Glomerular visceral epithelial cell (primary cell): ENCODE measurements around the gene CRYL1.

Experiments used
- DNase-seq: peaks from one replicate; pipeline ENCODE4 v3.0.0-alpha.2; 2016; ENCODE audit errors: extremely low spot score

Gene CRYL1

DNA sequence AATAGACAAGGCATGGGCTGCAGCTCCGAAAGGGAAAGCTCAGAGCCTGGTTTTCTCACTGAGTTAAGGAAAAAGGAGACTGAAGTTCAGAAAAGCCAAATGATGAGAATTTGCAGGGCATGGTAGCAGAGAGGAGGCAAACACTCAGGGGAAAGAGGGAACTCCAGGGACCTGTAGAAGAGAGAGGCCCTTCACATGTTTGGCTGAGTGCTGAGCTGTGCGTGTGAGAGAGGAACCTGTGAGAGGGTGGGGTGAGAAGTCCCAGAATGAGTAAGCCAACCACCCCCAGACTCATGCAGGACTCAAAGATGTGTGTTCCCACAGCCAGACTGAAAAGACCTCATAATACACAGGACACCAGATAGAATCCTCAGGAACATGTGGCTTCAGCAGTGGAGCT, 2.8 kb upstream of the CRYL1 start:
- DNase-seq = no peak

DNA sequence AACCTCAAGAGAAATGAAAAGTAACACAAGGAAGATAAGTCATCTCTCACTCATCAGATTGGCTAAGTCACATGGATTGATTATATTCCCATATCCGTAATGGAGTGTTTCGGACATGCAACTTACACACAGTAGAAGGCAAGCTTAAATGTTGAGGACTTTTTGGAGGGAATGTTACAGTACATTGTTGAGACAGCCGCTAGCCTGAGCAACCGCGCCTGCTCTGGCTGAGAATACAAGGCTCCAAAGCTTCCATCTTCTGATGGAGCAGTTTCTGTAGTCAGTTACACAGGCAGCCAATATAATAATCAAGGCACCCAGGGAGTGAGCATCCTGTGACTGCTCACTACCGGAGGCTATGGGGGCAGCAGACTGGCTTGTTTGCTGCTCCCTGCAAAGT, 1.0 kb upstream of the CRYL1 start:
- DNase-seq = no peak

DNA sequence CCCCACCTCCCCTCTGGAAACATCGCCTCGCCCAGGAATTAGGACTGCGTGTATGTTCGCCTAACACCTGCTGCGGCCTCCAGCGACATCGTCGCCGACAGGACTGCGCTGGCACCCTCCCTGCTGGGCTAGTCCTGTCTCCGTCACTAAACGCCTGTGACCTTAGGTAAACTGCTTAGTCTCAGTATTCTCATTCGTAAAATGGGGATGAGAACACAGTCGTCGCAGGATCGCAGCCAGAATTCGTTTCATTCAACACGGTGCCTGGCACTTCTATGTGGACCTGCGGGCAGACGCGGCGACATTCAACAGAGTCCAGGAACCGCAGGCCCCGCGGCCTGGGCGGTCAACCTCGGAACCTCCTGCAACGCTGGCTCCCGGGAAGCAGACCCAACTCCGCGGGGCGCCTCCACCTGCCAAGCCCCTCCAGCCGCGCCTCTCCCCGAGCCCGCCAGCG, 485 bp downstream of the CRYL1 start:
- DNase-seq = no peak

DNA sequence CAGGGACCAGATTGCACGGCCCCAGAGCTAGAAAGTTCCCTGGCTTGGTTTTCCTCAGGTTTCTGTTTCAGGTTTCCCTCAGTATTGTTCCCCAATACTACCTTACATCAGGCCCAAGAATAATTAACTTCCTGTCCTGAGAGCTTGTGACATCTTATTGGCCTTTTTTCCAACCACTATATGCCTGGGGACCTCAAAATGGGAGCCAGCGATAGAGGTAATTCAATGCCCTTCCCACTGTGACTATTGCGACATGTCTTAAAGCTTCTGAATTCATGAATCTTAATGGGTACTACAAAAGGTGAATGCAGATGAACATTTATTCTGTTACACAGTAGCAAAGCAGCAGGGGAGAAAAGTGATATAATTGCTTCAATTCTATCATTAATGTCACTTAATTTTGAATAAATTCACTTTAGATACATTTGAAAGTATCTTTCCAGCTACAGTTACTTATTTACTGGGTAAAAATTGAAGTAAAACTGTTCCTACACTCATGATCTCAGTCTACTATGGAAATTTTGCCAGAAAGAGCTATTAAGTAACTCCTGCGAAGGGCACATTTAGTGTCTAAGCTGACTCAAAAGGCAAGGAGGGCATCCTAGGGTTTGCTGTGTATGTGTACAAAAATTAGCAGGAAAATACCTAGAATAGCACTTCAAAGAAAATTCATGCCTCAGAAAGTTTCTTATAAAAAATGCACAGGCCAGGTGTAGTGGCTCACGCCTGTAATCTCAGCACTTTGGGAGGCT, 4.1 kb downstream of the CRYL1 start:
- DNase-seq = no peak

DNA sequence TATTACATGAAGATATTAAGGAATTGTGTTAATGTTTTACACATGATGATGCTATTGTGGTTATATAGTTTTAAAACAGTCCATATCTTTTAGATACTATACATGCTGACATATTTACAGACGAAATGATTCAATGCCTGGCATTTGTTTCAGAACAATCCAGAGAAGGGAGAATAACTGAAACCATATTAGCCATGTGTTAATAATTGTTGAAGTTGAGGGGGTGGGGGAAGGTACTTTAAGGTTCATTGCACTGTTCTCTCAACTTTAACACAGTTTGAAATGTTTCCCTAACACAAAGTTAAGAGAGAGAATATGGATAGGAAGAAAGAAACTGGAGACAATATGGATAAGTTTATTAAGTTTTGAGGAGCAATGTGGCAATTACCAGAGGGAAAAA, 5.8 kb downstream of the CRYL1 start:
- DNase-seq = peak; percentile 37

DNA sequence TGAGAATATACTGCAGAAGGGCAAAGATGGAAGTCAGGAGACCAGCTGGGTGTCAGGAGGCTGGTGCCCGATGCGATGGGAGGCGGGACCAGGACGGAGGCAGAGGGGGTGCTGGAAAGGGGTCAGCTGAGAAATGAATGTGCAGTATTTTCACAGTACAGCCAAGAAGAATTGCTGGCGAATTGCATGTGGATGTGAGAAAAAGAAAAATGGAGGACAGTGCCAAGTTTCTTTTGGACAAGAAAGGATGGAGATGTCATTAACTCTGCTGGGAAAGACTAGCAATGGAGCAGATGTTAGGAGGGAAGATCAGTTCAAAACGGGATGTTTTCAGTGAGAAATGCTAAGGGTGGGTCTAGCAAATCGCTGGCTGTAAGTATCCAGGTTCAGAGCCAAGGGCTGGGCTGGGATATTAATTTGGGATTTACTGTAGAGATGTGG, 7.0 kb downstream of the CRYL1 start:
- no peak for DNase-seq

DNA sequence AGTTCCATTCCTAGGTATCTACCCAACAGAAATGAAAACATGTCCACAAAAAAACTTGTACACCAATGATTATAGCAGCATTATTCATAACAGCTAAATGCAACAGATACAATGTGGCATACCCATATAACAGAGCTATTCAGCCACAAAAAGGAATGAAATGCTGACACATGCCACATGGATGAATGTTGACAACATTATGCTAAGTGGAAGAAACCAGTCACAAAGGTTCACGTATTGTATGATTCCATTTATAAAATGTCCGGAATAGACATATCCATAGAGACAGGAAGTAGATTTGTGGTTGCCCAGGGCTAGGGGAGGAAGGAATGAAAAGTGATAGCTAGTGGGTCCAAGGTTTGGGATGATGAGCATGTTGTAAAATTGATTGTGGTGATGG, 10.8 kb downstream of the CRYL1 start:
- no peak for DNase-seq

DNA sequence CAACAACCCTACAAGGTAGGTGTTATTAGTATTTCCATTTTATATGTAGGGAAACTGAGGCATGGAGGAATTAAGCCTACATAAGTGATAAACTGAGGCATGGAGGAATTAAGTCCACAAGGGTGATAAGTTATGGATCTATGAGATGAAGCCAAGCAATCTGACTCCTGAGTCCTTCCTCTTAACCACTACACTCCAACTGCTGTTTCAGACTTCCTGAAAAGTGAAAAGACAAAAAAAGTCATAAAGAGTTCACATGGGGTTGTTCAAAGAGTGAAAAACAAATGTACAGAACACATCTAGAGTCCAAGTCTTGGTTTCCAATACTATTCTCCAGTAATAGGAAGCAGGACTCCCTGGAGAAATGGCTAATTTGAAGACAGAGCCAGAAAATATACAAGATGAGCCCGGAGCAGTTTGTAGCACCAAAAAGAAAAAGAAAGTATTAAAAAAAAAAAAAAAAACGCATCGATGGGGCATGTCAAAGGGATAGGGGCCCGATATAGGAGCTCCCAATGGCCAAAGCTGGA, 12.1 kb downstream of the CRYL1 start:
- DNase-seq = no peak

DNA sequence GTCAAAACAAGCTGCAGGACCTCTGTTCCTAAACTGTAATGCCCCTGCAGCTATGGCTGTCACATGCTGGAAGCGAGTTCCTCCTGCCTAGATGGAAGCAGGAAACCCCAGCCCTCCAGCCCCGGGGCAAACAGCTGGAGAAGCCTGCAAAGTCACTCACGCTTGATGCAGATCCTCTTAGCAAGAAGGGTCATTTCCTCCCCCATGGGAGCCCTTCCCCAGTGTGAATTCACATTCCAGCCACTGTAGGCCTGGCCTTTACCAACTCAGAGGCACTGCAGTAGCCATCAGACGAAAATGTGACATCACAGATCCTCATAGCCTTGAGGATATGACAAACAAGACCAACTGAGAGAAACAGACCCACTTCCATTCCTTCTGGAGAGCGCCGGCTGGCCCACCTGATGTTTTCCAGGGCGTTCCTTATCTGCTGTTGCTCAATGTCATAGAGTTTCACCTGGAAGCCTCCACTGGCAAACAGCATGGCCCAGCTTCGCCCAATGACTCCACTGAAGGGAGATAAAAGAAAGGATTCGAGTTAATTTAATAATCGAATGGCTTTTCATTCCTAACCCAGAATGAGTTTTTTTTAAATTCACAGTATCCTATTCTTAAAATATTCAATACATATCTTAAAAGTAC, 13.5 kb downstream of the CRYL1 start:
- DNase-seq = no peak

DNA sequence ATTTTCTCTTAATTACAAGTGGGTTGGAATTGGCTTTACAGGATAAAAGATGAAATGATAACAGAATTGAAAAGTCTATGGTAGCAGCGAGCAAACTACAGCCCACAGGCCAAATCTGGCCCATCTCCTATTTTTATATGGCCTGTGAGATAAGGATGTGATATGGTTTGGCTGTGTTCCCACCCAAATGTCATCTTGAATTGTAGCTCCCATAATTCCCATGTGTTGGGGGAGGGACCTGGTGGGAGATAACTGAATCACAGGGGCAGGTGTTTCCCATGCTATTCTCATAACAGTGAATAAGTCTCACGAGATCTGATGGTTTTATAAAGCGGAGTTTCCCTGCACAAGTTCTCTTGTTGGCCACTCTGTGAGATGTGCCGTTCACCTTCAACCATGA, 19.0 kb downstream of the CRYL1 start:
- DNase-seq = no peak

DNA sequence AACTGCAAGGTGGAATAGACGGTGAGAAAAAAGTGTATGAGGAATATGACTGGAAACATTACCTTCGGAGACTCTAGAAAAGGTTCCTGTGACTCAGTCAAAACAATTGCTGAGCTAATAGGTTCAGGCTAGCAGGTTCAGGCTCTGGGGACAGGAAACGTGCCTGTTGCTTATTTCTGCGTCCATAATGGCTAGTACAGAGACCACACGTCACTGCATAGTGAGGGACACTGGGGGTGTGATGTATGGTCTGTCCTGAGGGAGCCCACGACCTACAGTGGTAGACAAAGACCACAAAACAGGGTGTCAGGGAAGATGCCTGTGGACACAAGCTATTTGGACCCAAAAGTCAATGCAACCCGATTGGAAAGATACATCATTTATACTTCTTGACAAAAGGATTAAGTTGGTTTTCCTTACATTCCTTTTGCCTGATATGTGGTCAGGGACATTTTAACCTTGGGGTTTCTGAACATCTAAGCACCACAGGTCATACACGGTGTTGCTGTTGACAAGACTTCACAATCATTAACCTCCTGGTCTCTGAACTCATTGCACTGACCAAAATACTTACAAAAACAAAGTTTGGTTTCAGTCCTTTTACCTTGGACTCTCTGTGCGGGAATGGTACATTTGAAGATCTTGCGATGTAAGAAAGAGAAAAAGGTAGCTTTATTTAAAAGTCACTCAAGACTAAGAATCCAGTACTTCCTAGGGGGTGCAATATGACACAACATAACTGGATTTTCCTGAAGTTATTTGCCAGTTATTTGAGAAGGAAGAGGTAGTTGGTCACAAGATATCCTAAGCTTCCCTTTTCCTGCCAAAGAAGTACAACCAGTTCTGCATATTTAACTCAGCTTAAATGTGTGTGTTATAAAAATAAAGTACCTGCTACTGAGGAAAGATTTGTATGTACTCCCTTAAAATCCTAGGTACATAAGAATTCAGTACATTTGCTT, 20.0 kb downstream of the CRYL1 start:
- DNase-seq = peak; percentile 51

DNA sequence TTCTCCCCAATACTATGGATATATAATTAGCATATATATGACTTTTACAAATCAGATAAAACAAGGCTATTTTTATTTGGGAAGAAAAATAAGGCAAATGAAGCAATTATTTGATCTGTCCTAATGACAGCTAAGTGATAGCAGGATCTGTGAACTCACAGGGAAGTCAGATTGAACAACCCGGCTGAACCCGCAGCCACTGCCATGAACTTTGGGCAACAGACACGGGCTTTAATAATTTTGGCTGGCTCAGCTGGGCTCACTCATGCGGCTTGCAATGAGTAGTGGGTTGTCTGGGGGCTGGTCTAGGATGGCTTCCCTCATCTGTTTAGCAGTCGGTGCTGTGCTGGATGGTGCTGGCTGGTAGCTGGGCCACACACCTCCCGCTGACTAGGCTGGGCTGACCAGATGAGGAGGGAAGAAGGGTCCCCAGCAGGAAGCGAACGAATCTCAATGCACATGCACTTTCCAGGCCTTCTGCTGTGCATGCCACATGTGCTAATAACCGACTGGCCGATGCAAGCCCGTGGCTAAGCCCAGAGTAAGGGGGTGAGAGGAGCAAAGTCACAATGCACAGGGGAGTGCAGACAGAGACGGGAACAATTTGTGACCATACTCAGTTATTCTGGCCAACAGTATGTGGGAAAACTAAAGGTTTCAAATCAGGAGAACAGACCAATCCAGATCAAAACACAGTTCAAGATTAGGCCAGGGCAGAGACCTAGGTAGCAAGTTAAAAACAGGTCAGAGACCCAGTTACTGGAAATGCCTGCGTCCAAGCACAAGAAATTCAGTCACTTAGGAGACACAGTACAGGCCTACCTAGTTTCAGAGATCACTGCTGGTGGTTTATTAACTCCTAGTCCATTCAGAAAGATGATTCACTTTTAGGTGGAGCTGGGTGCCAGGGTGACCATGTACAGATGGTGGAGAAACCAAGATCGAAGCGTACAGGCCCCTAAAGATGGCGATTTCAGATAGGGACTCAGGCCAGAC, 22.3 kb downstream of the CRYL1 start:
- DNase-seq = peak; percentile 18

DNA sequence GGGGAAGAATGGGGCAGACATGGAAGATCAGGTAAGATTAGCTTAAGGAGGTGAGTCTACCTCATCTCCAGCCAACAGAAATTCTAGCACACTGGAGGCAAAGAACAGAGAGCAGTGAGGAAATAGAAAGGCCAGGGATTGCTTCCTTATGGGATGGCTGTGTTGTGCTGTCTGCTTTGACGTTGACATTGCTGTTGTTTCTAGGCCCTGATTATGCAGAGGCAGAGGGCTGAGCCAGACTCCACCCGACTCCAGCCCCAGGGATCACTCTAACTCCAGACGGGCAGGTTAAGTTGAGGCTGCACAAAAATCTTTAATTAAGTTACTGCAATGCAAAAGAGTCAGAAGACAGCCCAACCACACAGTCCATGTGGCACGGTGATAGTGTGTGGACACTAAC, 24.1 kb downstream of the CRYL1 start:
- no peak for DNase-seq

DNA sequence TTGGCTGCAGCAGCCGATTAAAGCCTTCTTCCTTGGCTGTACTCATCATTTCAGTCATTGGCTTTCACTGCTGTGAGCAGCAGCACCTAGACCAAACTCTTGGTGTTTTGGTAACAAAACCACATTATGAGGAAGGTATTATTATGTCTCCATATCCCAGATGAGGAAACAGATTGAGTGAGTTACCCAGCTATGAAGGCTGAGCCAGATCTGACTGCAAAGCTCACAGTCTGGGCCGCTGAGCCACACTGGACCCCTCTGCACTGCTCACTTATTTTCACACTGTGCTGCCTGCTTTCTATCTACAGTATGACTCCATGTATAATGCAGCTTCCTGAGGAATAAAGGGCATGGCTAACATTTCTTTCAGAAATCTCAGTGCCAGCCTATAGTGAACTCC, 24.5 kb downstream of the CRYL1 start:
- no peak for DNase-seq

DNA sequence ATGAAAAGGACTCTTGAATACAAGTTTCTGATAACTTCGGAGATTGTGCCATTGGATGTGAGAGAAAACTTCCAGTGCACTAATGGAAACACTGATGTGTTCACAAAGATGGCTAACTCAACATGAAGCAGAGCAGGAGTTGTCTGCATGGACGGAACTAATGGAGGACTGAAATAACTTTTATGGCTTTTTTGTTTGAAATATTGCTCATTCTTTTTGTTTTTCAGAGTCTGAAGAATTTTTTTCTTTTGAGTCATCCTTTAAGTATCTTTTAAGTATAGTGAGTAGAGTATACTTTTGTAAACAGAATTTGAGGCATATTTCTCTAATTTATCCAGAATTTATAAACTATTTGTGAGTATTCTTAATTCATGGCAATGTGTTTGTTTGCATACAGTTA, 25.7 kb downstream of the CRYL1 start:
- no peak for DNase-seq

DNA sequence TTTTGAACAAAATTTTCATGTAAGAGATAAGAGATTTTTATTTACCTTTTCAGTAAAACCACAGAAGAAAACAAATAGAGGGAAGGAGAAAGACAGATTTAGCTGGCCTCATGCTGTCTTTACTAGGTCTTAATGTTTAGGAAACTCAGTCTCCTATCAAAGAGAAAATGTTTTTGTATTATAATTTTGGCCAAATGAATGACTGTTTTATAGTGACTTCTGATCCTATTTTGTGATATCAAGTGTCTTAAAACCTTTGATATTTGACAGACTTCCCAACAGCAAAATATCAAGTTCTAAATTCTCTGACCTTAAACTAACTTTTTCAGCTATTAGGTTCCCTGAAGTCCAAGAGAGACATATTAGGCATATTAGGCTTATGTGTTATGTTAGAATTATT, 27.0 kb downstream of the CRYL1 start:
- DNase-seq = no peak

DNA sequence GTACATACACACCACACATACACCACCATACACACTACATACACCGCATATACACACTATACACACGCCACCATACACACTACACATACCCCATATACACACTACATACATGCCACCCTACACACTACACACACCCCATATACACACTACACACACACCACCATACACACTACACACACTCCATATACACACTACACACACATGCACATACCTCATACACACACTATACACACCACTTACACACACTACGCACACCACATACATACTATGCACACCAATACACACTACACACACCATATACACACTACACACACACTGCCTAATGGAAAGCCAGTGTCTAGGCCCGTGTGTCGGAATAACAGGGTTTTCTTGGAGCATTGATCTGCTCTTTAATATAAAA, 27.5 kb downstream of the CRYL1 start:
- DNase-seq = no peak

DNA sequence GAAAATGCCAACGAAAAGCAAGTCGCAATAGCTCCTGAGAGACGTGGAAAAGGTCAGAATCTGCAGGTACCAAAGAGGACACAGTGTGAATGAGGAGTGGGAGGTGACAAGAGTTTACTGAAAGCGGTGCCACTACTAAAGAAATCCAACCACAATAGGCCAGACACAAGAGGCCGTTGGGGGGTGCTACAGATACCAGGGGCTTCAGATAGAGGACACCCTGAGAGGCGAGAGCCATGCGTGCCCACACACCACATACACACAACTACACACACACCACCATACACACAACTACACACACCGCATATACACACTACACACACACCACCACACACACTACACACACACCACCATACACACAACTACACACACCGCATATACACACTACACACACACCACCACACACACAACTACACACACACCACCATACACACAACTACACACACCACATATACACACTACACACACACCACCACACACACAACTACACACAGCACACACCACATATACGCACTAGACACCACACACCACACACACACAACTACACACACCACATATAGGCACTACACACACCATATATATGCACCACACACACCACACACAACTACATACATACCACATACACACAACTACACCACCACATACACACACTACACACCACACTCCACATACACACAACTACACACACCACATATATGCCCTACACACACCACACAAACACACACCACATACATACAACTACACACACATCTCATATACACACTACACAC, 28.5 kb downstream of the CRYL1 start:
- DNase-seq = no peak

DNA sequence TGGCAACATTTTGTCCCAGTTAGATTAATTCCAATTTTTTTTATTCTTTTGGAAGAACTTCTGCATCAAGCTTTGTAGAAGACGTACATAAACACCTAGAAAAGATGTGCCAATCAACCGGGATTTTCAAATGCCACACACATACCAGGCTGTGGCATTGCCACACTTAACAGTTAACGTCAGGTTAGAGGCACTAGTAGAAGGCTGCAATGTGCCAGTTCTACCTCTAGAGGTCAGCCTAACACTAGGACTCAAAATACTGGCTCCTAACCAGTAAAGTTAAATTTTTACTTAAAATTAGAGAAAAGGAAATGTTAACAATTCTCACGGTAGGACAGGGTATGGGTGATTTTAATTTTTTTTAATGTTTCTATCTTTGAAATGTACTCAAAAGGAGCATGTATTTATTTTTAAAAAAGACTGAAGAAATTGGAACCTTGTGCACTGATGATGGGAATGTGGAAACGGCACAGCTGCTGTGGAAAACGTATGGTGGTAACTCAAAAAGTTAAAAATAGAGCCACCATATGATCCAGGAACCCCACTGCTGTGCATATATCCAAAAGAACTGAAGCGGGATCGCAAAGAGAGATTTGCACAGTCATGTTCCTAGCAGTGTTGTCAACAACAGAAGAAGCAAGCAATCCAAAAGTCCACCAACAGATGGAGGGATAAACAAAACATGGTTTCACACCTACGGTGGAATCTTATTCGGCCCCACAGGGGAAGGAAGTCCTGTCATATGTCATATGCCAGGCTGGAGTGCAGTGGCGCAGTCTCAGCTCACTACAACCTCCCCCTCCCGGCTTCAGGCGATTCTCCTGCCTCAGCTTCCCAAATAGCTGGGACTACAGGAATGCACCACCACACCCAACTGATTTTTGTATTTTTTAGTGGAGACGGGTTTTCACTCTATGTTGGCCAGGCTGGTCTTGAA, 30.3 kb downstream of the CRYL1 start:
- DNase-seq = peak; percentile 68
